NCI-H128 (cell line): ENCODE data around the gene PTS.

Experiments
- DNase-seq: peaks from one replicate; lab custom pipeline; 2025; ENCODE audit not compliant: unreplicated experiment; lab: John Stamatoyannopoulos, UW

PTS gene

DNA sequence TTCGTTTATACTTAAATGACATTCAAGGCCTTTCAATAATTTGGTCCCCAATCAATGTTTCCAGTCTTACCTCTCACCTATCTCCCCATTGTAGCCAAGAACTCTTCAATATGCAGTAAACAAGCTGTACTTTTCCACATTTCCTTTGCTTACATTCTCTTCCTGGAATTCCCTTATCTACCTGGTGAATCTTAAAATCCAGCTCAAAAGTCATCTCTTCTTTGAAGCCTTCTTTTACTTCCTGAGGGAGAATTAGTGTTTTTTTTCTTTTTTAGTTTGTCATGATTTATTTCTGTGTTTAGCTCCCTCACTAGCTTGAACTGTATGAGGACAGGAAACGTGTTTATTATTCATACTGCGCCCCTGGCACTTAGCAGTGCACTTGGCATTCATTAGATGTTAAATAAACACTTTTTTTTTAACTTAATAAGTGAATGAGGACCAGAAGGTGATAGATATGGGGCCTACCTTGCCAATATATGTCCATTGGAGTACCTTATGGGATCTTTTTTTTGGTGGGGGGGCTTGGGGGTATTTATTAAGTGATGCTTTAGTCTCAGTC is 4.9 kb upstream of the PTS start:
- DNase-seq: no peak

DNA sequence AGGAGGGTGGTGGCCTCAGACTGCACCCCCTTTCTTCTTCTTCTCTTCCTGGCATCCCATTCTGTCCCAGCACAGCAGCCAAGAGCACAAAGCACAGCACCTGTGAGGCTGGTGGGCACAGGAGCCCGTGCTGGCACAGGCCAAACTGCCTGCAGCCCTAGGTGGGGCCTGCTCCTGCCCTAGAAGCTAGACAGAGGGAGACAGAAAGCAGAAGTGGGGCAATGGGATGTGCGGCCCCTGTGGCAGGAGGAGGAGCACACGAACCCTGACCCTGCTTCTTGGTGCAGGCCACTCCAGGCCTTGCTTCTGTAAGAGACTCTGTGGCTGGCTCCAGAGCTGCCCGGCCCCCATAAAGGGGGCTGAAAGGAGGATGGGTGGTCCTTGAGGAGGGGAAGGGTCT is 3.9 kb upstream of the PTS start:
- DNase-seq: no peak

DNA sequence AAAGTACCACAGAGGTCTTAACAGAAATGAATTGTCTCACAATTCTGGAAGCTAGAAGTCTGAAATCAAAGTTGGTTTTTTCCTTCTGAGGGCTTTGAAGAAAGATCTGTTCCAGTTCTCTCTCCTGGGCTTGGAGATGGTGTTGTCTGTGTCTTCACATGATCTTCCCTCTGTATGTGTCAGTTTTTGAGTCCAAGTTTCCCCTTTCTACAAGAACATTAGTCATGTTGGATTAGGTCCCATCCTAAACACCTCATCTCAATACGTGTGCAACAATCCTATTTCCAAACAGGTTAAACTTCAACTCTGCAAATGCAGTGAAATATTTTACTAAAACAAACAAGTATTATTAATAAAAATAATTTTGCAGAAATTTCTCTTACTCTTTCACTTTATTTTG is 3.1 kb upstream of the PTS start:
- no peak for DNase-seq

DNA sequence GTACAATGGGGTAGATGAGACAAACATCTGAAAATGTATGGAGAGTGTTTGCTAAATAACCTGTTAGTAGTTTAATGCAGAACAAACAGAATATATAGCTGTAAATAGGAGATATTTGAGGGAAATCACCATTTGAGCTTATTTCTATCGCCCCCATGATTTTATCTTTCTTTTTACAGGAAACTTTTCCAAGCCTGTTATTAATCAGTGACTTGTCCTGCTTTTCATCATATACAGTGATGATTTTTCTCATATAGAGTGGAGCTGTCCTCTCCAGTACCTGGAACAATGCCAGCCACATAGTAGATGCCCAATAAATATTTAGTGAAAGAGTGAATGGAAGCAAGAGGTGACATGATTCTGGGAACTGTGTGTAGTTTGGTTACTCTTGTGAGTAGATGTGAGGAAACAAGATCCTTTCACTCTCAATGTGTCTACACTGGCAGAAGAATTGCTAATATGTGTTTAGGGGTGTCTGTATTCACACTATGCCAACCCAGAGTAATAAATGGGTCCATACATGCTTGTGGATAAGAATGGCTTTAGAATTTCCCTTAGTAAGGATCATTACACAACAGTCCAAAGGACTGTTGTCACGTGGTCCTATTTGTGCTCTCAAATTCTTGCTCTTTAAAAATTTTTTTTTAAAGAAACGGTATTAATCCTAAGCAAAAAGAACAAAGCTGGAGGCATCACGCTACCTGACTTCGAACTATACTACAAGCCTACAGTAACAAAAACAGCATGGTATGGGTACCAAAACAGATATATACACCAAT is 2.3 kb upstream of the PTS start:
- no peak for DNase-seq

DNA sequence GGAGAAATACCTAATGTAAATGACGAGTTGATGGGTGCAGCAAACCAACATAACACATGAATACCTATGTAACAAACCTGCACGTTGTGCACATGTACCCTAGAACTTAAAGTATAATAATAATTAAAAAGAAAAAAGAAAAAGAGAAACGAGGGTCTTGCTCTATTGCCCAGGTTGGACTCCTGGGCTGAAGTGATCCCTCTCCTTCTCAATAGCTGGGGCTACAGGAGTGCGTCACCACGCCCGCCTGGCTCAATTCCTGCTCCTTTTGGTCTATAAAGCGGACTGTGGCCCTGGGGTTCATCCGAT is 521 bp upstream of the PTS start:
- DNase-seq: no peak

DNA sequence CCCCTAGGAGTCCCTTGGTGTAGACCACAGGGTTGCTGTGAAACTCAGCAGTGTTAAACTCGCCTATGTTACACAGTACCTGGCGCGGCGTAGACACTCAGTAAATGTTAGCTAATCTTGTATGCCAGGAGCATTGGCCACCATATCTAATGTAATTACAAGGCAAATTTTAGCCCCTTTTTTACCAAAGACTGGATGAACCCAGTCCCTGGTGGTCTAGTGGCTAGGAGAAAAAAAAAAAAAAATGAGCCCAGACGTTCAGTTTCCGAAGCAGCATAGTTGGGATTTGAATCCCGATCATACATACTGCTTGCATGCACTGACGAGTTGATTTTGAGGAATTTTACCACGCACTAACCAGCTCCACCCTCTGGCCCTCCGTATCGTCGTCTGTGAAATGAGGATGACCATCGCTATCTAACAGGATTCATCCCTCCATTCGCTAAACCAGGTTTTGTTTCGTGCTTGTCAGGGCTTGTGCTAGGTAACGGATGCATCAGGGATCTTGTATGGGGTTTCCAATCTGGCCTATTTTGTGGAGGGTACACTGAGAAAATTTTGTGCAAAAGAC is 688 bp downstream of the PTS start:
- DNase-seq: no peak

DNA sequence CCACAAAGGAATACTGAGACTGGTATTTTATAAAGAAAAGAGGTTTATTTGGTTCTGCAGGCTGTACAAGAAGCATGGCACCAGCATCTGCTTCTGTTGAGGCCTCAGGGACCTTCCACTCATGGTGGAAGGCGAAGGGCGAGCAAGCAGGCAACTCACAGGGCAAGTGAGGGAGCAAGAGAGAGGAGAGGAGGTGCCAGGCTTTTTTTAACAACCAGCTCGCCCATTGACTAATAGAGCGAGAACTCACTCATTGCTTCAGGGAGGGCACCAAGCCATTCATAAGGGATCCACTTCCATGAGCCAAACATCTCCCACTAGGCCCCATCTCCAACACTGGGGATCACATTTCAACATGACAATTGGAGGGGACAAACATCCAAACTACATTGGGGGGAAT is 1.2 kb downstream of the PTS start:
- no peak for DNase-seq

DNA sequence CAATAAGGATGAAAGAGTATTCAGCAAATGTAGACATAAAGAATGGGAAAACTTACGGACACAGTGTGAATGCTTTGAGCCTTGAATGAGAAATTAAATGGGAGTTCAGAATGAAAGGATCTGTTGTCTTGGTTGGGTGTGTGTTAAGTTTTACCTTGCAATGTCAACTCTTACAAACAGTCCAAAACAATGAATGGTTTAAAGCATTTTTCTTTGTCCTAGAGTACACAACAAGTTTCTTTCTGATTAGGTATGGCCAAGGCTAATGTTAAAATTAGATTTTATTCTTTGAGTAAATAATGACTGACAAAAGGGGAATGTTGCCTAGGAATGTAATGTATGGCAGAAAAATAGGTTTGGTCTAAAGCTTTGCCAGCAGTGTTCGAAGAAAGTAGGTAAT is 2.5 kb downstream of the PTS start:
- no peak for DNase-seq

DNA sequence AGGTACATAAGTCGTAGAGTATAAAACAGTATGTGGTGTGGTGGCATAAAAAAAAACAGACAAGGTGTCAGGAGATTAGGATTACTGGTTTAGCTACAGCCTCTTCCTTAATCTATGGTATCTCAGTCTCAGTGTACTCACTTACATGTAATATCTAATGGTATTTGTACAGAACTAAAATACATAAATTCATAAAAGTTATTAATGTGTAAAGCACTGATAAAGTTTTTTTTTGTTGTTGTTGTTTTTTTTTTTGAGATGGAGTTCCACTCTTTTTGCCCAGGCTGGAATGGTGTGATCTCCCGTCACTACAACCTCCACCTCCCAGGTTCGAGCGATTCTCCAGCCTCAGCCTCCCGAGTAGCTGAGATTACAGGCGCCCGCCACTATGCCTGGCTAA is 2.9 kb downstream of the PTS start:
- no peak for DNase-seq

DNA sequence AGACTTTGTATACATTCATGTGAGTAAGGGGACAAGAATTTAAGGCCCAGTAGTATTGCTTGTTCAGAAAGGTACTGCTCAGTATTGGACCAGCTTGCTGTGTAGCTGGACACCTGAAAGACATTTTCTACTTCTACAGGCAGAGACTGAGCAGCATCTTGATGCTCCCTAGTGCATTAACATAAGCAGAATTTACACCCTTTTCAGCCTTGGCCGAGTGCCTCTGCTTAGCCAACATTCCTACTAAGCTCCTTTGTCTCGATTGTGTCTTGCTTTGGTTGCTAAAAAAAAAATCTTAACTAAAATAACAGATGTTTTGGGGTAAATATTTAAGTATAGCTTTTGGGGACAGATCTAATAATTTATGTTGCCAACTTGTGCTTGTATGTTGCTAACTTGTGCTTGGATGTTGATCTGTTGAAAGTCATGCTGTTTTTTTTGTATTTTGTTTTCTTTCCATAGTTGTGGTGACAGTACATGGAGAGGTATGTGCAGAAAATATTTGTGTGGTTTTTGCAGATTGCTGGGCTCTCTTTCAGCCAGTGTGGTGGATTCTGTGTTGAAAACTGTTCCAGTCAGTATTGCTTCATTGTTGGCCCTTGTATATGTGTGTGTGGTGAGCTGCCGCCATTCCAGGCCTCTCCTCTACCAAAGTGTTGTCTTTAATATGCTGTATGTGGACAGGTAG is 3.7 kb downstream of the PTS start:
- DNase-seq: no peak

DNA sequence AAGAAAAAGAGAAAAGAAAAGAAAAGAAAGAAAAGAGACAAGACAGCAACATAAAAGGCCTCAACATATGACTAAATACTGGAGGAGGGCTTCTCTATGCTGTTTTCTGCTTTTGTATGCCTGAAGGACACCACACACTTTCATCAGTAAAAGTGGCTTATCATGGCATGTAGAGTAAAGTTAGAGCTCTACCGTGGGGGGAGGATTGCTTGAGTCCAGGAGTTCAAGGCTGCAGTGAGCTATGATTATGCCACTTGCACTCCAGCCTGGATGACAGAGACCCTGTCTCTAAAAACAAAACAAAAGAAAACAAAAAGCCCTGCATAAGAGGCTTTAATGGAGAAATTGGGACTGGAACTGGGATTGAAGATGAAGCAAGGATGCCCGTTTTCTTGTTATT is 5.7 kb downstream of the PTS start:
- DNase-seq: no peak

DNA sequence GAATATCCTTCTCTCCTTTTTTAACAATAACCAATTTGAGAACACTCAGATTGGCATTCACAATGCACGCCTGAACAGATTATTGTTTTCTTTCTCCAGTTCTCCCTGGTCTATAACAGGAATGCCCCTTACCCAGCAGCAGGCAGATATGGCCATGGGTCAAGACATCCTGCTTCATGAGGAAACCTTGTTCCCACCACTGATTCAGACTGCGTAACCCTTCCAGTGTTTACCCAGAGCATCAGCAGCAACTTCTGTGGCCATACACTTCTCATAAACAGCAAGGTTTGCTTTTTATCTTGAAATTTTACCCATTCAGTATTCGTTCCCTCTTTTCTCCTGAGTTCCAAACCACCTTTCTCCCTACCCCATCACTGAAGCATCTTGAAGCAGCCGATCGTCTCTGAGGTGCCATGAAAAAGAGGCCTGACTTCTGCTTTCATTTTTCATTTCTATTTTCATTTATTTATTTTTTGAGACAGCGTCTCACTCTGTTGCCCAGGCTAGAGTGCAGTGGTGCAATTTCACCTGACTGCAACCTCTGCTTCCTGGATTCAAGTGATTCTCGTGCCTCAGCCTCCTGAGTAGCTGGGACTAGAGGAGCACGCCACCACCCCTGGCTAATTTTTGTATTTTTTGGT is 9.6 kb downstream of the PTS start:
- no peak for DNase-seq

DNA sequence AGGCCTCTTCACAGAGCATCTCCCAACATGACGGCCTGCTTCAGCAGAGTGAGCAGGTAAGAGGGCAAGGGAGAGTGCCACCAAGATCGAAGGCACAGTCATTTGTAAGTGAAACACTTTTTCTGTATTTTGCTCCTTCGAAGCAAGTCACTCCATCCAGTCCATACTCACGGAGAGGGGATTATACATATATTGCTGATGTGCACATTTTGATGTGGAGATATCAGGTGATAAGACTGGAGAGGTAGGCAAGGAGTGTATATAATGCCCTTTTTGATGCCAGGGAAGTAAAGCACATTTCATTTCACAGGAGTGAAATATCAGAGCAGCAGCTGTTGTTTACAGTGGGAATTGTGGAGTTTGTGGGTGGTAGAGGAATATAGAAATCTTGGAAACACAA is 11.2 kb downstream of the PTS start:
- no peak for DNase-seq

DNA sequence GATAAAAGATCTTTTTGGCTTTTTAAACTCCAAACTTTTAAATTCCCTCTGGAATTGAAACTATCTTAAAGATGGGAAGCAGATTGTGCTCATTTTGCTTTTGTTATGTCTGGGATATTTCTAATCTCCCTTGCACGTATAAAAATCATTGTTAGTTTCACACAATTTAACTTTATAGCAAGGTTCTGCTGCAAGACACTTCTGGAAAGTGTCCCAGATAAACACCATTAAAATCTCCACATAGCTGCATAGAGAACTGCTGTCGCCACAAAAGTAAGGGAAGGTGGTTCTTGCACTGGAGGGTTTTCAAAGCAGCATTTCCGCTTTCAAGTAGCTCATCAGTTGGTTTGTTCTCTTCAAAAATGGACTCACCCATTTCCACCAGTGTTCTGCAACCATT is 11.8 kb downstream of the PTS start:
- DNase-seq: no peak

DNA sequence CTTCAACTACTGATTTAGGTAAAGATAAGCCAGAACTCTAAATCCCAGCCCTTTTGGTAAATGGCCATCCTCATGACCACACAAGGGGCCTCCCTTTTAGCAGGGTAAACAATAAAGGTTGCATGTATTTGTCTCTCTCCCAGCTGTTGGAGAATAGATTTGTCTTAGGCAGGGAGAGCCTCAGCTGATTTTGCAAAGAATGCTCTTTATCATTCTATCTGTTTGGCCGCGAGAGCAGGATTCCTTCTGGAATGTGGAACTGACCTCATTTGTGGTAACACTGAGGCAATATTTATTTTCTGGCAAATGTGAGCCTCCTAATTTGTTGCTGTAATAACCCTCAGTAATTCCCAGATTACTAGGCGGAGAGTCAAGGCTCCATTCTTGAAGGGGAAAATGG is 15.3 kb downstream of the PTS start:
- DNase-seq: no peak

DNA sequence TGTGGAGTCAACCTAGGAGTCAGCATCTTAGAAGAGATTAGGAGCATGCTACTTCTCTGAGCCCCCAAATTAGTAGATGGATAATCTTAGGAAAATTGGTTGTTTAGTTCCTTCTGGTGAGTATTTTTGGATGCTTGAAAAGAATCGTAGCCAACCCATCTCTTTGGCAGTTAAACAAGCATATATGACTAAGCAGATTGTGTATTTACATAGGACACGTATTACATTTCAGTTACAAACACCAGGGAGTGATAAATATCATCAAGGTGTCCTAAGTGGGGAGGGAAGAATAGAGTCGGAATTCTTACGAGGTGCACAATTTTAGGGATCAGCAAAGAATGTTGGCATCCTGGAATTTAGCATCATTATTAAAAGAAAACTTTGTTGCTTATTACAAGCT is 21.0 kb downstream of the PTS start:
- DNase-seq: no peak

DNA sequence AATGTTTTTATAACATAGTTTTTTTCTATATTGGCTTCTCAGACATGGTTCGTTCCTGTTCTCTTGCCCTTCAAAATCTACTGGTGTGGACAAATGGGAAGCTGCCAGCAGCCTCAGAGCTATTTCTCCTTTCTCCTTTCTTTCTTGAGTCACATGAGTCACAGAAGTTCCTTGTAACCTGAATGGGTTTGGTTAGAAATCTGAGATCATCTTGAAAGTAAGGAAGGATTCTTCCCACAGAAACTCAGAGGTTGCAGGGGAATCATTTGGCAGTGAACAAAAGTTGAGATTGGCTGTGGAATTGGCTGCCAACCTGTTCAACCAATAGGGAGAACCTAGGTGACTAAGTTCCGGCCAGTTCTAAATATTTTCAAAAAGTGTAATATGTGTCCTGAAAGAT is 22.0 kb downstream of the PTS start:
- DNase-seq: no peak

DNA sequence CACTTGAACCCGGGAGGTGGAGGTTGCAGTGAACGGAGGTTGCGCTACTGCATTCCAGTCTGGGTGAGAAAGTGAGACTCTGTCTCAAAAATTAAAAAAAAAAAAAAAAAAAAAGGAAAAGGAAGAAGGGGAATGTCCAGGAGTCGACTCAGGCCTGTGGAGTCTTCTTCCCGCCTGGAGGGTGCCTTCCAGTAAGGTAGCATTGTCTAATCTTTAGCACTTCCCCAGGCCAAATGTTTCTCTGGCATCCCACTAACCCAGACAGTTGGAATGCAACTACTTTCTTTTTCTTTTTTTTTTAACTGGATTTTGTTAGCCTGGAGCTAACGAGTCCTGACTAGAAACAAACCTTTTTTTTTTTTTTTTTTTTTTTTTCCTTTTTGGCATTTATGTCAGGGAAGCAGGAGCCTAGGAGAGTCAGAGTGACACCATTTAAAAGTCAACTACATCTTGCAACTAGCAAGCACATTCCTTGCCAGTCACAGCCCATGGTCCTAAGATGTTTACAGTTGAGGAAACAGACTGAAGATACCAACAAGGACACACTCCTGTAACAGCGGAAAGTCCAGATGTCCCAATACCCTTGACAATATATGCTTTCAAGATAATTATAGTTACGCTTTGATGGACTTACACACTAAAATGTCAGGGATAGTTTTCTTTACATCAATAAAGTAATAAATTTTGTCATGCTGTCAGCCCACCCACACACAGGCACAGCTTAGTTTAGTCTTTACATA is 23.8 kb downstream of the PTS start:
- no peak for DNase-seq

DNA sequence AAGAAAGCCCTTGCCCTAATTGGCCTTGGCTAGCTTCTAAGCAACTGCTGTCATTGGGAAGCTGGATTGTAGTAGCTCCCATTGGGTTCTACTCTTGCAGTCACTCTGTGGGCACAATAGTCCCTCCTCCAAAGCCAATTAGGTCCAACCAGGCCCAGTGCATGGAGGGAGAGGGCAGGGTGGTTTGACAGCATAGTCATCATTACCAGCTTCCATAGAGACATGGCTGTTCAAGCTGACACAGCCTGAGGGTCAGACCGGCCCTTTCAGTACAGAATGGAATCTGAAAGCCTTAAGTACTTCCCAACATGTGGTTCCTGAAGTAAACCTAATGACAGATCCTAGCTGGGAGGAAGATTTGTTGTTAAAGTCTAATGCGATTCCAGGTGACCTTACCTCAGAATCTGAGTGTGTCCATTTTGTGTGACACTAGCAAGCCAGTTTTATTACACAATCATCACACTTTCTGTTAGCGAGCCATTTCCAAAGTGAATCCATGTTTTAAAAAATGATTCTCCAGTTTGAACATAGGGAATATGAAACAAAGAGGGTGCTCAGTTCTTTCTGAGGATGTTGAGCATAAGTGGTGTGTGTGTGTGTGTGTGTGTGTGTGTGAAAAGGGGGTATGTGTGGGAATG is 27.5 kb downstream of the PTS start:
- no peak for DNase-seq

DNA sequence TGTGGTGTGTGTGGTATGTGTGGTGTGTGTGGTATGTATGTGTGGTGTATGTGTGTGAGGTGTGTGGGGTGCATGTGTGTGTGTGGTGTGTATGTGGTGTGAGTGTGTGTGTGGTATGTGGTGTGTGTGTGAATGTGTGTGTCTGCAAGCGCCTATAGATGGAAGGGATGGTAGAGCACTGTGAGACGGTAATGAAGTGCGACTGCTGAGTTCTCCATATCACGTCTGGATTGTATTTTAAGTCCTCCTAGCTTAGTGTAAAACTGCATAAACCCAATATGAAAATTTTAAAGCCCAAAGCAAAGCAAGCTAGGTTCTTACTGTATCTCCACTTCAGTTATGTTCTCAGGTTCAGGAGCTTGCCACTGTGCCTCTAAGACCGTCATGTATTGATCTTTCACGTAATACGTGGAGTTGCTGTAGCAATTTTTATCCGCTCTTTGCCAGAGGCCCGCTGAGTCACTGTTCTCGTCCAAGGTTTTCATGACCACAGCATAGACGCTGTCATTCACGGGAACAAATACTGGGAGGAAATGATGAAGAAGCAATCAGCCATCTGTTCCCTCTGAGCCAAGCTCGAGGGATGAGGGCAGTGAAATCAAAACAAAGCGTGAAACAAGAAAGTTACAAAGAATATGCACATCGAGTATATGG is 29.0 kb downstream of the PTS start:
- no peak for DNase-seq
